AG09309 (cell line): Measurements from ENCODE around the gene SULF2.

Experiments
- DNase-seq: peaks from one replicate; pipeline ENCODE4 v3.0.0-alpha.2; 2010; ENCODE audit warnings: low read depth
- H3K4me3 ChIP-seq: 2 replicates; pipeline ENCODE4 v1.5.1; 2011; ENCODE audit warnings: mild to moderate bottlenecking, low read depth, low read length, moderate library complexity; ENCODE audit not compliant: control insufficient read depth
- TF ChIP-seq, protein P1 (sequence below): IDR thresholded peaks from 2 replicates; pipeline ENCODE4 v1.5.1; 2011; ENCODE audit warnings: mild to moderate bottlenecking, low read depth, low read length, inconsistent platforms; ENCODE audit not compliant: insufficient read depth, control insufficient read depth; ENCODE audit errors: missing control alignments

SULF2 gene

DNA sequence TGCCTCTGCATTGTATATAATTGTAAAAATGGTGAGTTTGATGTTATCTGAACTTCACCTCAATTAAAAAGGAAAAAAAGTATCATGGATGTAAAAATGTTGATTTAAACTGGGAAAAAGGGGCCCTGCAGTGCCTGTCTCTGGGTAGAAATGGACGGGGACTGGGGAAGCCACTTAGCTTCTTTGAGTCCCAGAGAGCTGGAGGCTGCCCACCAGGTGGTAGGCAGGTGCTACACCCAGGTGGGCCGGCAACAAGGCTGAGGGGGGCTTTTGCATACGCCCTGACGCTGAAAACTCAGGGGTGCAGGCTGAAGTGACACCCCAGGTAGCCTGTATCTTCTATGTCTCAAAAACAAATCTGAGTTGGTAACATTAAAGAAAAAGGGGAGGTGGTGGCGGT lies 118.2 kb downstream of the SULF2 start:
- TF ChIP-seq, protein P1, sequence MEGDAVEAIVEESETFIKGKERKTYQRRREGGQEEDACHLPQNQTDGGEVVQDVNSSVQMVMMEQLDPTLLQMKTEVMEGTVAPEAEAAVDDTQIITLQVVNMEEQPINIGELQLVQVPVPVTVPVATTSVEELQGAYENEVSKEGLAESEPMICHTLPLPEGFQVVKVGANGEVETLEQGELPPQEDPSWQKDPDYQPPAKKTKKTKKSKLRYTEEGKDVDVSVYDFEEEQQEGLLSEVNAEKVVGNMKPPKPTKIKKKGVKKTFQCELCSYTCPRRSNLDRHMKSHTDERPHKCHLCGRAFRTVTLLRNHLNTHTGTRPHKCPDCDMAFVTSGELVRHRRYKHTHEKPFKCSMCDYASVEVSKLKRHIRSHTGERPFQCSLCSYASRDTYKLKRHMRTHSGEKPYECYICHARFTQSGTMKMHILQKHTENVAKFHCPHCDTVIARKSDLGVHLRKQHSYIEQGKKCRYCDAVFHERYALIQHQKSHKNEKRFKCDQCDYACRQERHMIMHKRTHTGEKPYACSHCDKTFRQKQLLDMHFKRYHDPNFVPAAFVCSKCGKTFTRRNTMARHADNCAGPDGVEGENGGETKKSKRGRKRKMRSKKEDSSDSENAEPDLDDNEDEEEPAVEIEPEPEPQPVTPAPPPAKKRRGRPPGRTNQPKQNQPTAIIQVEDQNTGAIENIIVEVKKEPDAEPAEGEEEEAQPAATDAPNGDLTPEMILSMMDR: no peak
- DNase-seq: no peak
- H3K4me3 ChIP-seq: no peak overlapping the region

DNA sequence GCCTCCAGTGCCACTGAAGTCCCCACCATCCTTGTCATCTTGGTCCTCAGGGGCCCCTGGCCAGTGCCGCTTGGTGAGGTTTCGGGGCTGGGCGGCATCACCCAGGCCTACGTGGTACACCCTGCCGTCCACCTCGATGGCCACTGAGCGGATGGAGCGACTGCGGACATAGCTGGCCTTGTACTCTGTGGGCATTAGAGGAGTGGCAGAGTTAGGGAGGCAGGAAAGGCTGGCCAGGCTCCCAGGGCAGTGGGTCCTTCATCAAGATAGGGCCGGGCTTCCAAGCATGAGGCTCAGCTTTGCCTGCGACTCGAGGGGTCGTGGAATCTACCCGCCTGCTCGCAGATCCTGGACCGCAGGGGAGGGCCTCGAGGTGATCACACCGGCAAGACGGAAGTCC lies 119.0 kb downstream of the SULF2 start:
- DNase-seq: no peak
- H3K4me3 ChIP-seq: no peak overlapping the region
- TF ChIP-seq, protein P1: no peak

DNA sequence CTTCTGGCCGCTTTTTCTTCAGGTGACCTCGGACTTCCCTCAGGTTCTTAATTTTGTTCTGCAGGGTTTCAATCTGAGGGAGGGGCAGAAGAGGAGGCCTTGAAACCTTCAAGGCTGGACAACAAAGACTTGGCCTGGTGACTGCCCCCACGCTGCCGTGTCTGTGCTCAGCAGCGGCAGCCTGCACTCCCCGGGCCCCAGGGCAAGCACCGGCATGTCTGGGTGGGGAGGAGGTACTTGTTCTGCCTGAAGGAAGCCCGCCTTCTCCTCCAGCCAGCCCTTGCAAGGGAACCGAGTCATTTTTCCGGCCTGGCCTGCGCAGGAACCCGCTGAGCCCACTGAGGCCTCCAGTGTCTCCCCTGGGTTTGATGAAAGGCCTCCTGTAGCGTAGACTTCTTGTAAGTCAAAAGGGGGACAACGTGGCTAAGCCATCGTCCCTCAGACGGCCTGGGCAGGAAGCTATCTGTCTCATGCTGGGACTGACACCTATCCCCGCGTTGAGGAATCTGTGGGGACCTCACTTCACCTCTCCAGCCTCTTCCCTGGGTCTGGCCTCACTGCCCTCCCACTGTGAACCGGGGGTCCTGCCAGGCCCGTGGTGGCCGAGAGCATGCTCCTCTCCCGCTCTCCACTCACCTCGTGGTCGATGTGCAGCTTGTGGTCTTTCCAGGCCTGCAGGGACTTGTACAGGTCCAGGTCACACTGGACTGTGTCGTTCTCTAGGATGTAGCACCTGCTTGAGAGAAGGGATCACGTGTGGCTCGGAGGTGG lies 119.9 kb downstream of the SULF2 start:
- DNase-seq: no peak
- TF ChIP-seq, protein P1: no peak

DNA sequence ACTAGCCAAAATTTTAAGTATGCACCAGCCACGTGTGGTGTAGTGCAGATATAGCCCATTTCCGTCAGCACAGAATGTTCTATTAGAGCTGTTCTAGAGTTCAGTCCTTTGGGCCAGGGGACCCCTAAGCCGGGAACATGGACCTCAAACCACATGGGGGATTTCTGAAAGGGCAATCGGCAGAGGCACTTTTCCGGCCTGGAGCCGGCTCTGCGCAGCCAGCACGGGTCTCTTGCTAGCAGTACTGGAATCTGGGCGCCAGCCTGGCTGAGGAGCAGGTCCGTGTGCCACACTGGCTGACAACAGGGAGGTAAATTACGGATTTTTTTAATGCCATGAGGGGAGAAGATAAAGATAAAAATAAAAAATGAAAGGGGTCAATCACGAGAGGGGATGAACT lies 120.5 kb downstream of the SULF2 start:
- DNase-seq: no peak
- H3K4me3 ChIP-seq: no peak overlapping the region
- TF ChIP-seq, protein P1: no peak

More for the DNA sequence above, 119.9 kb downstream of the SULF2 start:
- H3K4me3 ChIP-seq: no peak overlapping the region

DNA sequence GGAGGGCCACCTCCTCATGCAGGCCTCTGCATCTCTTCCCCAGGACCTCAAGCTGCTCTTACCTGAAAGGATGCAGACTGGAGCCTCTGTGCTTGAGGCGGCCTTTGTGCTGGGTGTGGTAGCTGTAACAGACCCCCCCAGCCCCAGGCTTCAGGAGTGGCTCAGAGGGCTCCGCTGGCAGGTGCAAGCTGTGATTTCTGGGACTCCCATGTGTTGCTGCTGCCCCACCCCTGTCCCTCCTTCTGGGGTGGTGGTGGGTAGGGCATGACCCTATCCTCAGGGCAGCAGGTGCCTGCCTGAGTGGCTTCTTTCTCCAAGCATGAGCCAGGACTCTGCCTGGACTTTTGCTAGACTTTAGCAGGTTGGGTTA lies 121.2 kb downstream of the SULF2 start:
- TF ChIP-seq, protein P1: no peak
- no peak for DNase-seq
- no peak overlapping the region for H3K4me3 ChIP-seq

DNA sequence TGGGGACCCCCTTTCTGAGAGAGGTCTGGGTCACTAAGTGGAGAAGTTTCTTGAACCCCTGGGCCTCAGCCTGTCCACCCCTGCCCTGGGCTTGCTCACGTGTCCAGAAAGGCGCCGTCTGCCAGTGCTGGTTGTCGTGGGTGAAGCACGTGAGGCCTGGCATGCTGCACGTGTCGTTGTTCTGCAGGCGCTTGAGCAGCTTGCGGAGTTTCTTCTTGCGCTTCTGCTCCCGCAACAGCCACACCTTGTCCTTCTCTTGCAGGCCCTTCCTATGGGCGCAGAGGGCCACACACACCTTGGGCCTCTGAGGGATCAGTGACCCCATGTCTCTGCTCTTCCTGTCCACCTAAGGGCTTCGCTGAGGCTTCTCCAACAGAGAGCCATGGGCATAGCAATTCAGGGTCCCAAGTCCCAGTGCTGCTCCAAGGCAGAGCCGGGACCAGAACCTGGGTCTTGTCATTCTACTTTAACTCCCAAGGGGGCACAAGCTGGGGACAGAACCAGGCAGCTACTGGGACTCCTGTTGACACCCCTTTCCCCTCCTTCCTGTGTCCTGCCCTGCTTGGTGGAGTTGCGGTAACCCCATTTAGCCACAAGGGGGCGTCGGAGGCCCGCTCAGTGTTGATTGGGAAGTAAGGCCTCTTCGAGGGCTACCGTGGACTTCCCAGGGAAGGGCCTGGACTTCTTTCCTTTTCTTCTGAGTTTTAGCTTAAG lies 121.8 kb downstream of the SULF2 start:
- no peak for DNase-seq
- TF ChIP-seq, protein P1: peak; percentile 97
- no peak overlapping the region for H3K4me3 ChIP-seq
